GM18499 (cell line): ENCODE measurements around the gene ARSJ.

Source experiments
- ATAC-seq: cut with Tn5 transposase; IDR thresholded peaks from one replicate; pipeline ENCODE4 v1.9.1; 2021; ENCODE audit warnings: moderate number of reproducible peaks; ENCODE audit not compliant: insufficient read depth, unreplicated experiment

Gene ARSJ

GRCh38 chr4:113905301-113905700 lies 74.1 kb downstream of the ARSJ start:
- ATAC-seq = no peak

GRCh38 chr4:113904877-113905276 lies 74.6 kb downstream of the ARSJ start:
- no peak for ATAC-seq

GRCh38 chr4:113901994-113902787 lies 77.3 kb downstream of the ARSJ start:
- no peak for ATAC-seq

GRCh38 chr4:113899271-113900070 lies 80.0 kb downstream of the ARSJ start:
- ATAC-seq = peak; percentile 79

GRCh38 chr4:113893546-113893945 lies 85.9 kb downstream of the ARSJ start:
- ATAC-seq = no peak

- no peak for ATAC-seq
Measured at GRCh38 chr4:113888006-113888405, 91.4 kb downstream of the ARSJ start.

GRCh38 chr4:113885291-113885690 lies 94.2 kb downstream of the ARSJ start:
- no peak for ATAC-seq

GRCh38 chr4:113884655-113885054 lies 94.8 kb downstream of the ARSJ start:
- no peak for ATAC-seq

- ATAC-seq = no peak
Measured at GRCh38 chr4:113882668-113883067, 96.8 kb downstream of the ARSJ start.

- ATAC-seq = no peak
Measured at GRCh38 chr4:113881256-113881655, 98.2 kb downstream of the ARSJ start.

GRCh38 chr4:113880240-113881028 lies 99.0 kb downstream of the ARSJ start:
- ATAC-seq = no peak

- ATAC-seq = no peak
Measured at GRCh38 chr4:113878668-113879067, 100.8 kb downstream of the ARSJ start.

DNA sequence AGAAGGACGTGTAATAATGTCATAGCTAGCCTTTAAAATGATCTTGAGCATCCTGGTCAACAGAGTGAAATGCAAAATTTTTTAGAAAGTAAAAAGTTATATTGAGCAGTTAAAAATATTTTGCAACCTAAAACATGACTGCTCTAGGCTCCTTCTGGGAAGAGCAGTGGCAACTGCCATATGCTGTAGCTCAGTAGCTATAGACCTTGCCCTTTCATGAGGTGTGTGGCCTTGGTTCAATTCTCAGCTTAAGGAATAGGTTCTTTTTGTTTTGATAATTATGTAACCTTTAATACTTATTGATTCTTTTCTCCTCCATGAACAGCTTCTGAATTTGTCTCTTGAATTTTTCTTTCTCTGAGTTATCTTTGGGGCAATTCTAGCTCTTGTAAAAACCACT lies 105.0 kb downstream of the ARSJ start:
- no peak for ATAC-seq

GRCh38 chr4:113873508-113873907 lies 105.9 kb downstream of the ARSJ start:
- no peak for ATAC-seq

DNA sequence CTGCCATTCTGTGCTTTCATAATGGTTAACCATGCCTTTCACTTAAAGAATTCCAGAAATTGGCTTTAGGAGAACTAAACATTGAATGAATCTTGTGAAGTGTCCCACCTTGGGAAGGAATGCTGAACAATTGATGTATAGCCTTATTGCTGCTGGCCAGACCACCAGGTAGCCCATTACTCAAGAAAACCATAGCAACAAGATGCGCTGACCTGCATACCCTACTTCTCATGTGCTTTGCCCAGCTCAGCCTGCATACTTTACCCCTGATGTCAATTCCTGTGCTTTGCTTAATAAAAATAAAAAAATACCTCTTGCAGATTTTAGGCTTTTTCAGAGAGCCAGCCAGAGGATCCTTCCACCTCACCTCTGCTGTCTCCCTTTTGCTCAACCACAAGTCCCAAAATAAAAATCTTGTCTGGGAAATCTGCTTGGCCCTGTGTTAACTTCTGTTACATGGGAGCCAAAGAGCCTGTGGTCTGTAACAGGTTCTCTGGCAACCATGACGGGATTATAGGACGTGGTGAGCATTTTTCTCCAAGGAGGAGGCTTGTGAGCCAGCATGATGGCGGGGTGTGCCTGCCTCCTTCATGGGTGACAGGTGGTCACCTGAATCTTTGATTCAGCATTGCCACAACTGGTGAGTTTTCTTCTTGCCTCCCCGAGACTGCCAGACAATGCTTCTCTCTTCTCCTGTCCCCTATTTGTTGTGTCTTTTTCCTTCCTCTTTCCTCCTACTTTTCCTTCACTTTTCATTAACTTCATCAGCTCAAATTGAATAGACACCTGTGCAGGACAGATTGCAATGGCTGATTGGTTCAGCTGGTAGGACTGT lies 106.8 kb downstream of the ARSJ start:
- no peak for ATAC-seq

DNA sequence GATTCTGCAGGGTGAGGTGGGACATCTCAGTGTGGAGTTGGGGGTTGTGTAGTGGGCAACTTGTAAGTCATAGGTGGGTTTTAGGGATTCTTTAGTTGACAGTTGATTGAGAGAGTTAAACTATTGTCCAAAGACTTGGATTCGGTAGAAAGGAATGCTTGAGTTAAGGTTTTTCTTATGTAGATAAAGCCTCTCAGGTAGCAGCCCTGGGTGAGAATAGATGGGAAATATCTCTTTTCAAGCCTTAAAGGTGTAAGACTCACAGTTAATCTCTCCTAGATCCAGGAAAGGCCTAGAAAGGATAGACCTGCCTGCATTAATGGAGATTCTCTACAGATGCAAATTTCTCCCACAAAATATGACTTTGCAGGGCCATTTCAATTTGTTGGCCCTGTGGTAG lies 108.4 kb downstream of the ARSJ start:
- no peak for ATAC-seq

DNA sequence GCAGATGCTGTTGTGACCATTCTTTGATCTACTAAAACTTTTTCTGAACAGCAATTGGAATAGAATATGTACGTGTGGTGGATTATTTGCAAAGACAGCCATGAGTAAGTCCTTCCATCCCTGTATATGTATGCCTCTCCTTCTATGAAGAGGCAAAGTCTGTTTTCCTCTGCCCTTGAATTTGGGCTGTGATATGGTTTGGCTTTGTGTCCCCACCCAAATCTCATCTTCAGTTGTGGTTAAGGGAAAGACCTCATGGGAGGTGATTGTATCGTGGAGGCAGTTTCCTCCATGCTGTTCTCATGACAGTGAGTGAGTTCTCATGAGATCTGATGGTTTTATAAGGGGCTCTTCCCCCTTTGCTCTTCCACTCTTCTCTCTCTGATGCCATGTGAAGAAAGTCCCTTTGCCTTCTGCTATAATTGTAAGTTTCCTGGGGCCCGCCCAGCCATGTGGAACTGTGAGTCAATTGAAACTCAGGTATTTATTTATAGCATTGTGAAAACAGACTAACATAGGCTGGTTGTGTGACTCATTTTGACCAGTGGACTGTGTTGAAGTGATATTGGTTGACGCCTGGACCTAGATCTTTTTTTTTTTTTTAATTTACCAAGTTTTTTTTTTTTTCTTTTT lies 109.6 kb downstream of the ARSJ start:
- ATAC-seq = peak; percentile 95

- ATAC-seq = no peak
Measured at GRCh38 chr4:113866611-113867010, 112.8 kb downstream of the ARSJ start.

- ATAC-seq = no peak
Measured at GRCh38 chr4:113858924-113859323, 120.5 kb downstream of the ARSJ start.

GRCh38 chr4:113851816-113852215 lies 127.6 kb downstream of the ARSJ start:
- no peak for ATAC-seq
